Ishikawa (cell line): Measurements from ENCODE around the gene SEC24C.

Source experiments
- EP300 ChIP-seq: IDR thresholded peaks from 2 replicates; pipeline ENCODE4 v1.6.1; 2012; ENCODE audit warnings: borderline replicate concordance
- RAD21 ChIP-seq: IDR thresholded peaks from 2 replicates; pipeline ENCODE4 v1.6.1; 2012; ENCODE audit warnings: low read depth
- REST ChIP-seq: IDR thresholded peaks from 2 replicates; pipeline ENCODE4 v1.6.1; 2012; ENCODE audit warnings: low read depth, mild to moderate bottlenecking
- TAF1 ChIP-seq: IDR thresholded peaks from 2 replicates; pipeline ENCODE4 v1.6.1; 2012; ENCODE audit warnings: low read depth, mild to moderate bottlenecking
- TEAD4 ChIP-seq: IDR thresholded peaks from 2 replicates; pipeline ENCODE4 v1.6.1; 2012
- YY1 ChIP-seq: IDR thresholded peaks from 2 replicates; pipeline ENCODE4 v1.6.1; 2012; ENCODE audit warnings: low read depth

- TF ChIP-seq YY1 (no peak), RAD21 (no peak), EP300 (no peak), TAF1 (no peak), REST (no peak), TEAD4 (no peak)
Measured at GRCh38 chr10:73793456-73793855, 49.3 kb downstream of the SEC24C start.
